Effector CD4-positive, alpha-beta T cell (primary cell): ENCODE data around the gene TVP23C.
A peak's percentile ranks its signal among the peaks of the same experiment; 100 is the strongest.
"Not testable (repeated sequence)": the region's sequence is repeated elsewhere in the genome, so short reads cannot be mapped to it uniquely, and the experiment has no call there.

Experiments
- DNase-seq: peaks from one replicate; pipeline ENCODE4 v3.0.0-alpha.2; 2020
- total RNA-seq: gene quantifications from one replicate; lab custom pipeline; 2026; lab: John Stamatoyannopoulos, UW

The TVP23C gene
- total RNA-seq: 16.5 reads per million, percentile 42 among the genes with 10 or more reads in this experiment

DNA sequence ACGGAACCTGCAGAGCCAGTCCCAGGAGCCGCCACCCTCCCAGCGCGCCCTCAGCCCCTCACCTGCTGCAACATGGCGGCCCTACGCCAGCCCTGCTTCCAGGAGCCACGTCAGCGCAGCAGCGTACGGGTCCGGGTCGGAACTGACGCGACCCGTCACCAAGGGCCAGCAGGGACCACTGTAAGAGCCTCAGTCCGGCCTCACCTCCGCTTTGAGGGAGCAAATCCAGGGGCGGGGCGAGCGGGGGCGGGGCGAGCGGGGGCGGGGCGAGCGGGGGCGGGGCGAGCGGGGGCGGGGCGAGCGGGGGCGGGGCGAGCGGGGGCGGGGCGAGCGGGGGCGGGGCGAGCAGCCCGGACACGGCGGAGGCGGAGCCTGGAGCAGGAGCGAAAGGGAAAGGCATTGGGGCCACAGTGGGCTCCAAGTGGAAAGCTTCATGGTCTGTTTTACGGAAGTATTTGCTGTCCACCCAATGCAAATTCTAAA, at the start of gene TVP23C:
Gene TVP23C, minus strand, starts transcription at position 109 of the 483 bp plus-strand sequence. Its CDS starts 35 bp downstream, at position 74.
- DNase-seq: peak; percentile 64

DNA sequence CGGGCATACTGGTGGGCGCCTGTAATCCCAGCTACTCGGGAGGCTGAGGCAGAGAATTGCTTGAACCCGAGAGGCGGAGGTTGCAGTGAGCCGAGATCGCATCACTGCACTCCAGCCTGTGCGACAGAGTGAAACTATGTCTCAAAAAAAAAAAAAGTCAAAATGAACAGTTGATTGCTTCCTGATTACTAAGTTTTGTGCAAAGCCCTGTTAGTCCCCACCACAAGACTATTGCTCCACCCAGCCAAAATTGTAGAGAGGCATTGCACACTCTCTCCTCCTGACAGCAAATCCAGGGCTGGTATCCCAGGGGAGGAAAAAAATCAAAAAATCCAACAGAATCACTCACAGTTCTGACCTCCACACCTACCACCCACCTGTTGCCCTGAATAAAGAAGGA, 29.7 kb upstream of the TVP23C start:
- DNase-seq: not testable (repeated sequence)

DNA sequence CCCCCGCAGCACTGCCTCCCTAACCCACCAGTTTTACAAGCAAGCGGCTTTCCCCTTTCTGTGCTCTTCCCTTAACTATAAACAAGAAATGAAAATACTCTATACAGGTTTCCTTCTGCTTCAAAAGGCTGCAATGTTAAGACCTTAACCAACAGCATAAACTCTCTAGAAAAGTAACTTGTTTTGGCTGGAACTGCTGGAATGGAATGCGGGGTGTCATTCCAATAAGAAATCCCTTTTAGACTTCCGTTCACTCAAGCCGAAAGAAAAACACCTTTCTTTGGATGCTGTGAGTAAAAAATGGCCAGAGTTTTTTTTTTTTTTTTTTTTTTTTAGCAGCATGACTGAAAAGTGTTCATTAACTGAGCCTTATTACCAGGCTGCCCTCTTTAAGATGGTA, 28.7 kb upstream of the TVP23C start:
- not testable (repeated sequence) for DNase-seq

DNA sequence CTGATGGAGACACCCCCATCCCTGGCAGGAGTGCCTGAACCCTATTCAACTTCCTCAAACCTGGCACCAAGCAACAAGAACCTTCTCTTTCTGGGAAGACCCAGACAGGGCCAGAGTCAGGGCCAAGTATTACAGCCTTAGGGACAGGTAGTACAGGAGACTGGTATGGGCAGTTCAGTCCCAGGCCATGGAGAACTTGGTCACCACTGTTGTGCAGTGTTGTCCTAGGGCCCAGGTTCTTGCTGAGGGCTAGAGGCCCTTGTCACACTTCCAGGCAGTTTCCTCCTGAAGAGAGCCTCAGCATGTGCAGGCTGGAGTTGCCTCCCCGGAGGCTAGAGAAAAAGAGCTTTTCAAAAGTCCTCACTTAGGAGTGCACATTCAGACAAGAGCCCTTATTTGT, 27.6 kb upstream of the TVP23C start:
- DNase-seq: not testable (repeated sequence)

DNA sequence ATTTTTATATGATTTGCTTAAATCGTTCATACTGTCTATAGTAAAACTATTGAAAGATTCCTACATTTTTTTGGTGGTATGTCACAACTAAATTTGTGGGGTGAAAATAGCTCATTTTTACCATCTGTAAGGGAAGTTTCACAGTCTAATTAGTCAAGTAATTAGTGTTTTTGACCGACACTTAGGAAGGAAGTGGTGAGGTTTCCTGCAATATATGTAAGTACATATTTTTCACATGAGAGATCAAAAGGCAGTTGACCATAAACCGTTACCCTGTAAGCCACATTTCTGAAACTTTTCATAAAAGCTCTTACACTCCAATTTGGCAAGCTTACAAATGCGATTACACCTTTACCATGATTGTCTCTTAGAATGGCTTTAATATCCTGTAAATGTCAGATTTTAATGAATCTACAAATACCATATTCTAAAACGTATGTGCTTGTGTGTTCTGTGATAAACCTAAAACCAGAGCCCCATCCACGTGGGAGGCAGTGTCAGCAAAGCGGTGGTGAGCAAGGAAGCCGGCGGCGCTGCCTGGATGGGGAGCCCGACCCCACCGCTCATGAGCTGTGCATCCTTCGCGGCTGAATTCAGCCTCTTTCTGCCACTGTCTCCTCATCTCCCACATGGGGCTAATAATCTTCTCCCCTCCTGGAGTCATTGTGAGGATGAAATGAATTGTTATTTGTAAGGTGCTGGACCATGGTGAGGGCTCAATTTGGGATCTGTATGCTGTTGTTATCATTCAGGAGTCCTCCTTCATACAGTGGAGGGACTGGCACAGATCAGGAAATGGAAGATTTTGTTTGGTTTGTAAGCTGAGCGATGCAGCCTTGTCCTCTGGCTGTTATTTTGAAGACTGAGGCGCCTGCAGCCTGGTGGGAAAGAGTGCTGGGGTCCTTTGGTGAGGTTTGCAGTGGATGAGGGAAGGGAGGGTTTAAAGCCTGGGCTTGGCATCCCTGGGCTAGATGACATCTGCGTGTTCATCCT, 26.6 kb upstream of the TVP23C start:
- peak; percentile 3 for DNase-seq

DNA sequence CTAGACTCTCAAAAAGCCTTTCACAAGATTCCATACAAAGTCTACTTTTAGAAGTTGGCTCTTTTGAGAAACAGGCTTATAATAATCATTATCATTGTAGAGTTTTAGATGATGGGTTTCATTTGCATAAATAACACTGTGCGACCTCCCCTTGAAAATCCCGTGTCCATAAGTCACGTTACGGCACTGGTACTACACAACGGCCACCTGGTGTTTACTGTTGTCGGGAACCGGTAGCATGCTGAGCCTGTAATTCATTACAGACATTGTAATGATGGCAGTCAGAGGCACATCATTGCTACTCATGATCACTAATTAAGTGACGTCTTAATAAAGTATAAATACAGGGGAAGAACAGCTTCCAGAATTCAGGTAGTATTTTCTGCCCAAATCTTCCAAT, 24.7 kb upstream of the TVP23C start:
- DNase-seq: not testable (repeated sequence)

DNA sequence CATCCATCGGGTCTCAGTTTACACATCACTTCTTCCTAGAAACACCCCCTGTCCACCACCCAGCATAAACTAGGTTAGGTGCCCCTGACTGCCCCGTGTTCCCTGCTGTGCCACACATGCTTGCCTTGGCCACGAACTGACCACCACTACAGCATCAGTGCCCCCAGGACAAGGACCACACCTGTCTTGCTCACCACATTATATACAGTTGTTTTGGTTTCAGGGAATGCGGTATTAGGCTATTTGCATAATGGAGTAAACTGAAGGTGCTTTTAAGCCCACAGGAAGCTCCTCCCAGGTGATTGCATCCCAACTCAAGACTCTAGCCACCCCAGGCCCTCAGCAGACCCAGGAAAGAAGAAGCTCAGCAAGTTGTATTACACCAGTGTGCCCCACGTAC, 20.0 kb upstream of the TVP23C start:
- DNase-seq: not testable (repeated sequence)

DNA sequence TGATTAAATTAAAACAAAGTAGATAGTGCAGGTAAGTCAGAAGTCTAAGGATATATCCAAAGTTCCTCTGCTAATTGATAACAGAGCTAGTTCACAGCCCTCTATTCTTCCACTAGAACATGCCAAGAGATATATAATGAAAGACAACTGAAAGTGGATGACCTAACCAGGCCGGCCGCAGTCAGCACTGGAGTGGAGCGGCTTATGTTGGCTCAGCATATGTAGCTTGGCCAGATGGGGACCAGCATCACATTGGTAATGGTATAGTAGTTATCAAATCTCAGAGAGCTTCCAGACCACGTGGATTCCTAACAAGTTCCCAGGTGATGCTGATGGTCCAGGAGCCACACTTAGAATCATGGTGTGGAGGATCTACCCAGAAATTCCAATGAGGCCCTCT, 18.2 kb upstream of the TVP23C start:
- DNase-seq: not testable (repeated sequence)

DNA sequence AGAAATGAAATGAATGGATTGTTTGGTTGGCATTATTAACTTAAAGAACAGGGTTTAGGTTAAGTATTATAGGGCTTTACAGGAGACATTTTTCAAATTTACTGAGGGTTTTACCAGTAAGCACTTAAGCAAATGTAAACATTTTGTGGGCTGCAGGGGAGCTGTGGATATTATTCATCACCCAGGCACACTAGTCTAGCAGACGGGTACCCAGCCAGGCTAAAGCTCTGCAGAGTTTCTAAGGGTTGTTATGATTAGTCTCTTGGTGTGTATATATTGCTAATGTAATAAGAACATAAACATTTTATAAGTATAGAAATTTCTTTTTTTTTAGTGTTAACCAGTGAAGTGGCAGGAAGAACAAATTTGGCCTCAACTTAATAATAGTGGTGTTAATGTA, 13.6 kb upstream of the TVP23C start:
- DNase-seq: not testable (repeated sequence)

DNA sequence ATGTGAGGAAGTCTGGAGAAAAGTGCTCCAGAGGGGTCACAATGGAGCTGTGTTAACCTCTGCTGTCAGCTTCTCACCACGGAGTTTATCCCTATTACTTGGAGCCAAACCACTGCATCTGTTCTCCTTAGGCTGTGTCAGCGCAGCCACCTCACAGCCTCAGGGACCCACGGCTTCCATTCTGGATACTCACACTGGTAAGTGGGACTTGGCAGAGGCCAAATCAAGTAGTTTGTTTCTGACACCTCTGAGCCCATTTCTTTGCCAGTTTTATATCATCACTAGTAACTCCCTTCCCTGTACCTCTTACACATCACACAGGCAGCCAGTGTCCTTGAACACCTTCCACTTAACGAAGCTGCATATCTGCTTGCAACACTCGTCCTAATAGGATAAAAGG, 11.4 kb upstream of the TVP23C start:
- not testable (repeated sequence) for DNase-seq

DNA sequence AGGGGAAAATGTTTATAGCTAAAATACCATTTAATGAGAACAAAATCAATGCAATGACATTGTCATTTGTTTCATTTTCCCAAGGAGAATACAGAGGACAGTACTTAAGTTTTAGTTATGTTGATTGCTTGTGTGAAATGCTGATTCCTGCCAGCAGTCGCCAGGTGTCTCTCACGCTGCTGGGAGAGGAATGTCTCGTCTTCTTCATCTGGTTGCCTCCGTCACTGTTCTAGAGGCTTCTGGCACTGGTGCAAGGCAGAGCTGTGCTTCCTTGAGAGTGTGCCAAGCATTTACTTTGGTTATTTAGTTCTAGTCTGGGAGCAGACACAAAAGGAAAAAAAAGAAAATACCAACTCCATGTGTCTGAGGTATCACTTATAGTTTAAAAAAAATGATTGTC, 10.6 kb upstream of the TVP23C start:
- DNase-seq: not testable (repeated sequence)

DNA sequence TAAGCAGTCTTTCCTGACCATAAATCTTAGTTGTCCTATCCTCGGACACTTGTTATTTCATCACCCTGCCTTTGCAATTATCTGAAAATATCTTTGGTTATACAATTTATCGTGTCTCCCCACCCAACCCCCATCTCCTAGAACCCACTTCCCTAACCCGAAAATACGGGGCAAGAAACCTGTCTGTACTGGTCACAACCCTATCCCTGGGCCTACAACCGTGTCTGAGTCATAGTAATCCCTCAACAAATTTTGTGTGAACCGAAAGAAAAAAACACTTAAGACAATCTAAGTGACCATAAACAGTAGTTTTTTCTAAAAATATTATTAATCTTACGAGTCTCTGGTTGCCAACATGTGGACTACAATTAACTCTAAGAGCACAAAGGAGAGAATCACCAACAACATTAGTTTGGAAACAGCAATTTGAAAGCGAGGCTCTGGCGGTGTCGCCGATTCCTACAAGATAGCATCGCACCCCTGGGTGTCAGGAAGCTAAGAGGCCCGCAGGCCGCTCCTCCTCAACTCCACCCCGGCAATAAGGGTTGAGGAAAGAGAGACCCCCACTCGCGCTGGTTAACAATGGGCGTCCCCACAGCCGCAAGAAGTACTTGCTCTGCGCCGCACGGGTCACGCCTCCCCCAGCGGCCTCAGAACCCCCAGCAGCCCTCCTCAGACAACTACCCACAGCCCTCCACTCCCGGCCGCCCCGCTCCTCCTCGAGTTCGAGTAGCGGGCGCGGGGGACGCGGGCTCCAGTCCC, 489 bp downstream of the TVP23C start:
- peak; percentile 2 for DNase-seq

DNA sequence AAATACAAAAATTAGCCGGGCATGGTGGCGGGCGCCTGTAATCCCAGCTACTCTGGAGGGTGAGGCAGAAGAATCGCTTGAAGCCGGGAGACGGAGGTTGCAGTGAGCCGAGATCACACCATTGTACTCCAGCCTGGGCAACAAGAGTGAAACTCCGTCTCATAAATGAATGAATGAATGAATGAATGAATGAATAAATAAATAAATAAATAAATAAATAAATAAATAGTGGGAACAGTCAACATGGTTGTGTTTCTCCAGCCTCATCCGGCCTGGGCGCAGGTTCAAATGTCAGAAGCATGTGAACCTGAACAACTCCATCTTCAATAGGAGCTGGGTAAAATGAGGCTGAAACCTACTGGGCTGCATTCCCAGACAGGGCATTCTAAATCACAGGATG, 1.8 kb downstream of the TVP23C start:
- not testable (repeated sequence) for DNase-seq

DNA sequence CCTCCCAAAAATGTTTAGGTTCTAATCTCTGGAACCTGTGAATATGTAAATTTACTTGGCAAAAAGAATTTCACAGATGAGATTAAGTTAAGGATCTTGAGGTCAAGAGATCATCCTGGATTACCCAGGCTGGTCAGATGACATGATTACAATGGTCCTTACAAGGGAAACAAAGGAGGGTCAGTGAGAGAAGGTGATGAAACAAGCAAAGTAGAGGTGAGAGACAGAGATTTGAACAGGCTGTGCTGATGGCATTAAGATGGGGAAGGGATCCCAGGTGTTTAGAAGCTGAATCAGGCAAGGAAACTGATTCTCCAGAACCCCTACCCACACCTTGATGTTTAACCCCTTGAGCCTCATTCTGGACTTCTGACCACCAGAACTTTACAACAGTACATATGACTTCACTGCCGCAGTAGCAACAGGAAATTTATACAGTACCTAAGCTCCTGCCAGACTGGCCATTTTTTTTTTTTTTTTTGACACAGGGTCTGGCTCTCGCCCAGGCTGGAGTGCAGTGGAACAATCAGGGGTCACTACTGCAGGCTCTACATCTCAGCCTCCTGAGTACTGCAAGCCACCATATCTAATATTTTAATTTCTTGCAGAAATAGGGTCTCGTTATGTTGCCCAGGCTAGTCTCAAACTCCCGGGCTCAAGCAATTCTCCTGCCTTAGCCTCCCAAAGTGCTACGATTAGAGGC, 4.7 kb downstream of the TVP23C start:
- DNase-seq: not testable (repeated sequence)

DNA sequence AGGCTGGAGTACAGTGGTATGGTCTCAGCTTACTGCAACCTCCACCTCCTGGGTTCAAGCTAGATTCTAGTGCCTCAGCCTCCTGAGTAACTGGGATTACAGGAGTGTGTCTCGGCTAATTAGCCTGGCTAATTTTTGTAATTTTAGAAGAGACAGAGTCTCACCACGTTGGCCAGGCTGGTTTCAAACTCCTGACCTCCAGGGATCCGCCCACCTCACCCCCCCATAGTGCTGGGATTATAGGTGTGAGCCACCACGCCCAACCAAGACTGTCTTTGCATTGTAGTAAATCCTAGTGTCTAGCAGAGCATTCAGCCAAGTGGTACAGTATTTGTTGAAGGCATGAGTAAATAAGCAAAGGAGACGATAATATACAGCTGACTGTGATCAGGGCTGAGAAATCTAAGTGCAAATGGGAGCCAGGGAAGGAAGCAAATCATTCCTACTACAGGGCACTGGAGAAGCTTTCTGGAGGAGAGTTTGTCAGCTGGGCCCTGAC, 5.9 kb downstream of the TVP23C start:
- not testable (repeated sequence) for DNase-seq

DNA sequence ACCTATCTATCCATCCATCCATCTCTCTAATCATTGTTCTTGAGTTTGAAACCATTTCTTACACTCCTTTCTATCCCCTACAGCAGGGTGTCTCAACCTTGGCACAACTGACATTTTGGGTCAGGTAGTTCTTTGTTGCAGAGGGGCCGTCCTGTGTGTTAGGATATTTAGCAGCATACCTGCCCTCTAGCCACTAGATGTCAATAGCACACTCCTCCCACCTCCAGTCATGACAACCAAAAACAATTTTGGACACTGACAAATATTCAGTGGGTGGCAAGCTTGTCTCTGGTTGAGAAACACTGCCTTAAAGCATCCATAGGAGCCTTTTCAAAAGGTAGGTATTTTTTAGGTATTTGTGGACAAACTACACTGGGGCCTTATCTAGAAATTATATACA, 10.4 kb downstream of the TVP23C start:
- not testable (repeated sequence) for DNase-seq

DNA sequence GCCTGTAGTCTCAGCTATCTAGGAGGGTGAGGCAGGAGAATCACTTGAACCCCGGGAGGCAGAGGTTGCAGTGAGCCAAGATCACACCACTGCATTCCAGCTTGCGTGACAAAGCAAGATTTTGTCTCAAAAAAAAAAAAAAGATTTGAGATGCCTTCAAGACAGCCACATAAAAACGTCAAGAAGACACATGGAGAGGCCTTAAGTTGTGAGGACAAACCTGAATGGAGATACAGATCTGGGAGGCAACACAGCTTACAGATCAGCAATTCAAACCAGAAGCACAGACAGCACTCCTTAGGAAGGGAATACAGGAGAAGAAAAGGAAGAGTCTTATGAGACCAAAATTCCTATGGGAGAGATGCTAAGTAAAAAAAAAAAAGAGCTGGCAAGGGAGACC, 13.7 kb downstream of the TVP23C start:
- not testable (repeated sequence) for DNase-seq

DNA sequence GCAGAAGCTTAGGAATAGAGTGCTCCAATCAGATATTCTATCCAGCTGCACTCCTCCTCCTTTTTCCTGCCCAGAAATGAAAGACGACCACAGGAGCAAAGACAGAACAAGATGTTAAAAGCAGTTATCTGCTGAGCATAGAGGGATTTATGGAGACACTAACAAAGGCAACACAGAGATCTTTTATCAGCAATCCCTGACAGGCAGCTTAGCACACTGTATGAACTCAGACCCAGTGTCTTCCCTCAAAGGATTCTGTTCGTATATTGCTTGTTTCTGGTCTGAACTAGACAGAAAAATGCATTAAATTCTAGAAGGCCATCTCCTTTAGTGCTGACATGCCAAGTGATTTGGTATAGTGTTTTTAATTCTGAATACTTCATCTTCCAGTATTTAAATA, 16.7 kb downstream of the TVP23C start:
- not testable (repeated sequence) for DNase-seq

DNA sequence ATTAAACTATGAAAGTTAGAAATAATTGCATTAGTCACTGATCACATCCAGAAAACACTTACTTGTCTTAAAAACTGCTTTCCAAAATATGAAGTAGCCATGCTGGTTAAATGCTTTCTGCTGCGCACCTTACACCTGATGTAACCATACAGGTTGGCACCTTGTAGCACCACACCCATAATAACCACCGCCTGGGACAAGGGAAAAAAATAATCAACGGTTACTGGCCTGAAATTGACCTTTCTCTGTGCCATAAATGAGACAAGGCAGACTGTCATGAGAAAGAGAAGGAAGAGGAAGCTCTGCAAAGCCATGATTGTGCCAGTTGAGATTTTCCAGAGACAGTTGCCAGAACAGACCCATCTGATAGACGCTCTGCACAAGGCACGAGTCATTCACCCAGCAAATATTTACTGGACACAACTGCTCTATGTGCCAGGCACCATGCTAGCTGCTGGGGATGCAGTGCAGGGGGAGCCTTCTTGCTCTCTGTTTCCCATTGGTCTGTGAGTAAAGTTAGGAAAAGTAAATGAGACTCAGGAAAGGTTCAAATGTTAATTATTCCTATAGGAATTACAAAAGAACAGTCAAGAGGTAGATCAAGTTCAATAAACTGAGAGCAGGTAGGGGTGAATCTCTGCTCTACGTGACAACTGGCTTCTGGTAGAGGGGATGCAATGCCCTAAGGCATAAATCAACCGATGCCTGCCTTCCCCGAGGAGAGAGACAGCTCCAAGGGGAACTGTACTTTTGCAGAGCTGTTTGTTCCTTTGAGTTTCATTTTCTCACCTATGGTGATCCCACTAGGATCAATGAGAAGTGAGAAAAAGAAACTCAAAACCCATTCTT, 22.7 kb downstream of the TVP23C start:
- not testable (repeated sequence) for DNase-seq

DNA sequence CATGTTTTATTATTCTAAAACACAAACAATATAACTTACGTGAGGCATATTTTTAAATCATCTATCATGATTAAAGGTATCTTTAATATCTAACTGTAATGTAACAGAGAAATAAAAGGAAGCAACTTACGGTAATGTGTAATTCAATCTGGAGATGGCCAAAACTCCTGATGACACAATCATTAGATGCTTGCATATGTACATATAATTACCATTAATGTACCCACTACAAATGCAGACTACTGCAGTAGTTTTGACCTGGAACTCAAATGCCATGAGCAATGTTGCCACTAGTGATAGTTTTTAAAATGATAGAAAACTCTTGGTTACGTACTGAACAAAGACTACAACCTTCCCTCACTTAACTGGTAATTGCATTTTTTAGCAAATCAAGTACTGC, 30.2 kb downstream of the TVP23C start:
- DNase-seq: not testable (repeated sequence)
